GM12872 (cell line): ENCODE measurements around the gene CLIC4.

Experiments used
- TF ChIP-seq, protein P1 (sequence below): IDR thresholded peaks from 3 replicates; pipeline ENCODE4 v1.5.1; 2011; ENCODE audit warnings: low read depth, mild to moderate bottlenecking, low read length, moderate library complexity; ENCODE audit not compliant: insufficient read depth

The CLIC4 gene

DNA sequence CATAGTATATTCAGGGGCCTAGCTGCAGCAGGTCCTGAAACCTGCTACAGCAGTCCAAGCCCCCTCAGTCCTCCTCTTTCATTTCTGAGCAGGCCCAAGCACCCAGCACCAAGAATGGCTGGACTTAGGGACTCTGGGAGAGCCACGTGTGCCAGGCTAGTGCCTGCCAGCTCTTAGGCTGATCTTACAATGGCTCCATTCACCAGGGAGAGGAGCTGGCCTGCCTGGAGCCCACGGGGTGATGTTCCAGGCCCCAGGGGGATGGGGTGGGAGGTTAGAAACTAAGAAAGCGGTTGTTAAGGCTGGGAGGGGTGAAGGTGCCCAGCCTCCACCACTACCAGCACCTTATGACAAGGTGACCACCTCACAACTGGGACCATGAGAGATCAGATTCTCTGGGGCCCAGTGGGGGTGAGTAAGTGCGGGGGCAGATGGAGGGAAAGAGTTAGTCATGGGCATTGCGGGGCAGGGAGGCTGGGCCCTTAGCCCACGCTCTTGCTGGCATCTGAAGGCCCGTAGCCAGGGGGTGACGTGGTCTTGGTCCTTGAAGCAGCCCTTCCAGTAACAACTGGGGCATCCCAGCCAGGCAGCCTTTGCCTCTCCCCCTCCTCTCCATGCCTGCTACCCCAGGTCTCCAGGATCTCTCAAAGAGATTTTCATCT lies 30.3 kb upstream of the CLIC4 start:
- TF ChIP-seq, protein P1, sequence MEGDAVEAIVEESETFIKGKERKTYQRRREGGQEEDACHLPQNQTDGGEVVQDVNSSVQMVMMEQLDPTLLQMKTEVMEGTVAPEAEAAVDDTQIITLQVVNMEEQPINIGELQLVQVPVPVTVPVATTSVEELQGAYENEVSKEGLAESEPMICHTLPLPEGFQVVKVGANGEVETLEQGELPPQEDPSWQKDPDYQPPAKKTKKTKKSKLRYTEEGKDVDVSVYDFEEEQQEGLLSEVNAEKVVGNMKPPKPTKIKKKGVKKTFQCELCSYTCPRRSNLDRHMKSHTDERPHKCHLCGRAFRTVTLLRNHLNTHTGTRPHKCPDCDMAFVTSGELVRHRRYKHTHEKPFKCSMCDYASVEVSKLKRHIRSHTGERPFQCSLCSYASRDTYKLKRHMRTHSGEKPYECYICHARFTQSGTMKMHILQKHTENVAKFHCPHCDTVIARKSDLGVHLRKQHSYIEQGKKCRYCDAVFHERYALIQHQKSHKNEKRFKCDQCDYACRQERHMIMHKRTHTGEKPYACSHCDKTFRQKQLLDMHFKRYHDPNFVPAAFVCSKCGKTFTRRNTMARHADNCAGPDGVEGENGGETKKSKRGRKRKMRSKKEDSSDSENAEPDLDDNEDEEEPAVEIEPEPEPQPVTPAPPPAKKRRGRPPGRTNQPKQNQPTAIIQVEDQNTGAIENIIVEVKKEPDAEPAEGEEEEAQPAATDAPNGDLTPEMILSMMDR, result no peak

DNA sequence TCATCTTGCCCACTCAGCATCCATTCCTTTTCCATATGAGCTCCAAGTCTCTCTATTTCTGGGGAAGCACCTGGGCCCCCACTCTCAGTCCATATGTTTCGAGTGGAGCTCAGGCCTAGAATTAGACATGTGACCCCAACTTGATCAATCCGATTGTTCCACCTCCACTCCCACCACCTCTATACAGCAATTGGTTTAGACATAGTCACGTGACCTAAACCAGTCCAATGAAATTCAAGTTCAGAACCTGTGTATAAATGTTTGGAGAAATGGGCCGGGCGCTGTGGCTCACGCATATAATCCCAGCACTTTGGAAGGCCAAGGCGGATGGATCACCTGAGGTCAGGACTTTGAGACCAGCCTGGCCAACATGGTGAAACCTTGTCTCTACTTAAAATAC lies 29.6 kb upstream of the CLIC4 start:
- TF ChIP-seq, protein P1, result no peak

DNA sequence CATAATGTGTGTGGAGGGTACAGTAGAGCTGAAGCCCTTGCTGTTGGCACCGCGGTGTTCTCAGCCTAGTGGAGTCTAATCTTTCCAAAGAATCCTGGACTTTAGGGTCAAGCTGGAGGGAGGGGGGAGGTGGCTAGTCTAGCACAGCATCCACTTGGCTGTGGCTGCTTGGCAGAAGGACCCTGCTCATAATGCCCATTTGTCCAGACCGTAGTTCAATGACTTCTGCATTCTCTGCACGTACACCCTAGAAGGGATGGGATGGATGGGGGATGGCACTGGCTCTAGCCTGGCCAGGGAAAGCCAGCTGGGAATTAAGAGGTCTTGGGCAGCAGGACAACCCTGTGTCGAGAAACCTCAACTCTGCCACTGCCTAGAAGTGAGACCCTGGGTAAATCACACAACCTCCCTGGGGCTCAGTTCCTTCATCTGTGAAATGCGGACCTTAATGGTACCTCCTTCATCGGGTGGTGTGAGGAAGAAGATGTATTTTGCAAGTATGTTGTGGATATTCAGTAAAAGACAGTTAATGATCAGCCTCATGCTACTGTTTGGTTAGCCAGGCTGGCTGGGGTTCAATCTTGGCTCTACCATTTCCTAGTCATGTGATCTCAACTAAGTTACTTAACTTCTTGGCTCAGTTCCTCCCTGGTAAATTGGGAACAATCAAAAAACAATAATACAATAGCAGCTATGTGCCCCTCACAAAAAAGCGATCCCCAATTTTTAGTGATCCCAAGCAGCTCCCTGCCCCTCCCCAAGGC lies 27.2 kb upstream of the CLIC4 start:
- TF ChIP-seq, protein P1, result no peak

- TF ChIP-seq, protein P1, result no peak
Measured at GRCh38 chr1:24720152-24720551, 25.1 kb upstream of the CLIC4 start.

- TF ChIP-seq, protein P1, result no peak
Measured at GRCh38 chr1:24721533-24721932, 23.7 kb upstream of the CLIC4 start.

DNA sequence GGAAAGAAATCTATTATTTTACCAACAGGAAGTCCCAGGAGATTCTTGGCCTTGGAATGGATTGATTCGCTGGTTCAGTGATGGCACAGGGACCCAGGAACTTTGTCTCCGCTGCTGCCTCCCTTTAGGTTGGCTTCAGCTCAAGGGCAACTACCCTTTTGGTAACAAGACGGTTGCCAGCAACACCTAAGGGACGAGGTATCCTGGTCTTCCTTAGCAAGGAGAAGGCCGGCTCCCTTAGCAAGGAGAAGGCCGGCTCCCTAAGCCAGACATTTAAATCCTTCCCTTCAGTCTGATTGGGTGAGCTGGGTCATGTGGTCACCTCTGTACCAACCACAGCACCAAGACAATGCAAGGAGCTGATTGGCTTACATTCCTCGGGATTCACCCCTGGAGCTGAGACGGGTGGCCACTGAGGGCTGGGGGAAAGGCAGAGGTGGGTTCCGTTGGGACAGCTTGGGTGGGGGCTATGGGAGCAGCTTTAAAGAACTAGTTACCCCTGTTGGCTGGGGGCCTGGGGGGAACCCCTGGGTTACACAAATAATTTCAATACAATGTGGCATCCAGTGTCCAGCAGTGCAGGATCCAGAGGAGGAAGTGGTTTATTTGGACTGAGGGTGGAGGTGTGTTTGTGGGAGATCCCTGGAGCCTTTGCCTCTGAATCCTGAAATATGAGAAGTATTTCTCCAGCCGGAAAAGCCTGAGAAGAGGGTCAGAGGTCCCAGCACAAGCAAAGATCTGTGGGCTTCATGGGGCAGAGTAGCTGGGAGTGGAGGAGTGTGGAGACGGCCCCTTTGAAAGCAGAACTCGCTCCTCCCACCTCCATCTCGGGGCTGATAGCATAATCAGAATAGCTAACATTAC lies 20.7 kb upstream of the CLIC4 start:
- TF ChIP-seq, protein P1, result no peak

DNA sequence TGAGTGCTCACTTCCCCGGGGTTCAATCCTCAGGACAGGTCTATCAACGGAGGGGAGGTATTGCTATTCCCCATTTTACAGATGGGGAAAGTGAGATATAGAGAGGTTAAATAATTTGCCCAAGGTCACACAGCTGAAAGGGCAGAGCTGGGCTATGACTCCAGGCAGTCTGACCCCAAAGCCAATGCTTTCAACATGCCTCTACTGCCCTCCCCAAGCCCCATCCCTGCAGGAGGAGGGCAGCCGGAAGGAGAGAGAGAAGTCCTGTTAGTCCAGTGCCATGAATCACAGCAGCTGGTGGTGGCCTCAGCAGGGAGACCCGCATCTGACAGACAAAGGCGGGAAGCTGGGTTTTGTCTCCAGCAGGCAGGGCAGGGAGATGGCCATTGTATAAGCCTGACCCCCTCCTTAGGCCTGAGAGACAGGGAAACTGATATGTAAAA lies 20.0 kb upstream of the CLIC4 start:
- TF ChIP-seq, protein P1, result no peak
